Hepatocyte (in vitro differentiated cells): ENCODE data around the gene ADH6. TPM values are rescaled to one million over a fixed set of nuclear protein-coding genes. Genes with fewer than 3 reads are reported as not detected.

Source experiments
- DNase-seq: peaks from one replicate; pipeline ENCODE4 v3.0.0-alpha.2; 2016; ENCODE audit warnings: low spot score
- H2AFZ ChIP-seq: fragments of 200-600 bp; sonication (generic); 2 replicates; pipeline ENCODE4 v1.6.0; 2016; ENCODE audit warnings: antibody characterized with exemption, mild to moderate bottlenecking
- H3K27ac ChIP-seq: fragments of 200-600 bp; sonication (generic); 2 replicates; pipeline ENCODE4 v1.5.1; 2016; ENCODE audit warnings: mild to moderate bottlenecking
- H3K27me3 ChIP-seq: fragments of 200-600 bp; sonication (generic); 2 replicates; pipeline ENCODE4 v1.6.1; 2016
- H3K36me3 ChIP-seq: fragments of 200-600 bp; sonication (generic); replicated peaks from 2 replicates; pipeline ENCODE4 v1.5.1; 2016; ENCODE audit warnings: low read depth; ENCODE audit not compliant: insufficient read depth
- H3K4me1 ChIP-seq: fragments of 200-600 bp; sonication (generic); 2 replicates; pipeline ENCODE4 v1.5.1; 2016; ENCODE audit warnings: mild to moderate bottlenecking, moderate library complexity; ENCODE audit not compliant: insufficient read depth
- H3K4me2 ChIP-seq: fragments of 200-600 bp; sonication (generic); 2 replicates; pipeline ENCODE4 v1.6.0; 2016
- H3K4me3 ChIP-seq: fragments of 200-600 bp; sonication (generic); 2 replicates; pipeline ENCODE4 v1.5.1; 2016; ENCODE audit warnings: mild to moderate bottlenecking
- H3K79me2 ChIP-seq: fragments of 200-600 bp; sonication (generic); 2 replicates; pipeline ENCODE4 v1.6.0; 2017; ENCODE audit warnings: mild to moderate bottlenecking
- H3K9me2 ChIP-seq: fragments of 200-600 bp; sonication (generic); replicated peaks from 2 replicates; pipeline ENCODE4 v1.6.0; 2017; ENCODE audit warnings: mild to moderate bottlenecking; ENCODE audit not compliant: insufficient read depth
- H3K9me3 ChIP-seq: fragments of 200-600 bp; sonication (generic); 2 replicates; pipeline ENCODE4 v1.5.1; 2016; ENCODE audit warnings: low read depth, mild to moderate bottlenecking
- H4K20me1 ChIP-seq: fragments of 200-600 bp; sonication (generic); 2 replicates; pipeline ENCODE4 v1.6.0; 2016; ENCODE audit warnings: mild to moderate bottlenecking; ENCODE audit not compliant: insufficient read depth, poor library complexity, severe bottlenecking
- CTCF ChIP-seq: fragments of 200-600 bp; sonication (generic); IDR thresholded peaks from 2 replicates; pipeline ENCODE4 v1.5.1; 2016; ENCODE audit warnings: antibody characterized with exemption, mild to moderate bottlenecking; ENCODE audit not compliant: poor library complexity
- EZH2 ChIP-seq: fragments of 200-600 bp; sonication (generic); IDR thresholded peaks from 2 replicates; pipeline ENCODE4 v1.6.1; 2016; ENCODE audit warnings: antibody characterized with exemption, mild to moderate bottlenecking, borderline replicate concordance
- EZH2phosphoT487 ChIP-seq: fragments of 200-600 bp; sonication (generic); IDR thresholded peaks from one replicate; pipeline ENCODE4 v1.6.1; 2018; ENCODE audit warnings: antibody characterized with exemption, mild to moderate bottlenecking, low read depth, moderate library complexity; ENCODE audit not compliant: unreplicated experiment, severe bottlenecking
- whole genome bisulfite sequencing: methylation state at CpG from one replicate; pipeline ENCODE4 v1.1.6; 2016; ENCODE audit warnings: low lambda C conversion rate; ENCODE audit errors: missing lambda C conversion rate; 5-methylcytosine and 5-hydroxymethylcytosine counted together
- polyA plus RNA-seq: library from polyadenylated mRNA; unstranded; fragments of >200 nt; fragmentation: Nextera tagmentation; extraction: Ambion mirVana; gene quantifications from 2 replicates; pipeline ENCODE4 v1.2.1, GENCODE V29; 2016
- total RNA-seq: library from RNA; depleted of rRNA; stranded (reverse); fragments of >200 nt; gene quantifications from 2 replicates; pipeline ENCODE4 v1.2.3, GENCODE V29; 2014

The ADH6 gene
- 23.1 and 23.6 TPM in 2 replicates for total RNA-seq
- 11.9 and 16.0 TPM in 2 replicates for polyA plus RNA-seq

DNA sequence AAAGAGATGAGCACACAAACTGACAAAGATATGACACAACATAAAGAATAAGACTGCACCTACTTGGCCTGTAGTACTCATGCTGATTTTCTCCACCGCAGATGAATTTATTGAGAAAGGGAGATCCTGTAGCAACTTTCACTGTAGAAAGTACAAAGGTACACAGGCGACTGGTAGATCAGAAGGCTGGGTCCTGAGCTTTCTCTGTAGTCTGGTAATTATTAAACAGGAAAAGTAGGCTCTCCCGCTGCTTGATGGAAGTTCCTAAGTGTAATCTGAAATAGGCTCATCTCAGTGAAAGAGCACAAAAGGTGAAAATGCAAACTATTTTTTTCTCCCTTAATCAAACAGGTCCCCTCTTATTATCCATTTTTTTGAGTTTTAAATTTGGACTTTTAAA, at the start of gene ADH6:
TSS of gene ADH6 (minus strand) at position 175 of the 400 bp plus-strand sequence. CDS start at position 81, 94 bp downstream.
- H3K4me1 ChIP-seq, result peaks cover 4% of the 10 kb centered on the region
- peak; percentile 89 for TF ChIP-seq EZH2phosphoT487
- TF ChIP-seq CTCF, result no peak
- peak within 1 kb of the TSS; percentile 2 for H3K4me2 ChIP-seq
- peak; percentile 70 for DNase-seq
- no peaks in the 10 kb centered on the region for H3K79me2 ChIP-seq
- no peaks in the 10 kb centered on the region for H3K27me3 ChIP-seq
- H3K9me2 ChIP-seq, result no peaks in the 10 kb centered on the region
- H3K9me3 ChIP-seq, result no peaks in the 10 kb centered on the region
- no peak within 1 kb of the TSS for H3K27ac ChIP-seq
- H3K36me3 ChIP-seq, result no peaks in the 10 kb centered on the region
- no peaks in the 10 kb centered on the region for H4K20me1 ChIP-seq
- H2AFZ ChIP-seq, result no peak within 1 kb of the TSS
- H3K4me3 ChIP-seq, result no peak within 1 kb of the TSS
- 41% methylated on average over 3 of the region's 3 CpGs for WGBS

GRCh38 chr4:99264927-99265326, 45.9 kb upstream of the ADH6 start:
- Histone ChIP-seq H3K27ac (no peak overlapping the region), H3K27me3 (no peaks in the 10 kb centered on the region), H3K36me3 (no peaks in the 10 kb centered on the region), H3K9me2 (no peaks in the 10 kb centered on the region), H3K79me2 (no peaks in the 10 kb centered on the region), H2AFZ (no peak overlapping the region), H3K4me2 (no peak overlapping the region), H3K4me1 (no peaks in the 10 kb centered on the region), H3K4me3 (no peak overlapping the region), H4K20me1 (no peaks in the 10 kb centered on the region), H3K9me3 (no peaks in the 10 kb centered on the region)
- no peak for DNase-seq
- TF ChIP-seq CTCF (no peak), EZH2 (no peak), EZH2phosphoT487 (no peak)

GRCh38 chr4:99252746-99253145, 33.7 kb upstream of the ADH6 start:
- H3K27ac ChIP-seq, result no peak overlapping the region
- no peak overlapping the region for H2AFZ ChIP-seq
- no peak overlapping the region for H3K4me3 ChIP-seq
- no peaks in the 10 kb centered on the region for H3K36me3 ChIP-seq
- no peaks in the 10 kb centered on the region for H3K27me3 ChIP-seq
- 88% methylated on average over 4 of the region's 4 CpGs for WGBS
- no peaks in the 10 kb centered on the region for H3K4me1 ChIP-seq
- no peaks in the 10 kb centered on the region for H3K9me3 ChIP-seq
- no peaks in the 10 kb centered on the region for H3K9me2 ChIP-seq
- H3K4me2 ChIP-seq, result no peak overlapping the region
- H3K79me2 ChIP-seq, result no peaks in the 10 kb centered on the region
- DNase-seq, result no peak
- H4K20me1 ChIP-seq, result no peaks in the 10 kb centered on the region
- no peak for TF ChIP-seq CTCF
- TF ChIP-seq EZH2, result no peak
- no peak for TF ChIP-seq EZH2phosphoT487

GRCh38 chr4:99248714-99249113, 29.7 kb upstream of the ADH6 start:
- no peaks in the 10 kb centered on the region for H3K9me3 ChIP-seq
- H3K27ac ChIP-seq, result no peak overlapping the region
- no peak overlapping the region for H2AFZ ChIP-seq
- no peaks in the 10 kb centered on the region for H4K20me1 ChIP-seq
- no peak for DNase-seq
- H3K79me2 ChIP-seq, result no peaks in the 10 kb centered on the region
- TF ChIP-seq CTCF (no peak), EZH2 (no peak), EZH2phosphoT487 (no peak)
- H3K4me1 ChIP-seq, result no peaks in the 10 kb centered on the region
- WGBS, result 100% methylated on average over 1 of the region's 1 CpG
- H3K9me2 ChIP-seq, result no peaks in the 10 kb centered on the region
- H3K27me3 ChIP-seq, result no peaks in the 10 kb centered on the region
- H3K4me3 ChIP-seq, result no peak overlapping the region
- H3K36me3 ChIP-seq, result no peaks in the 10 kb centered on the region
- H3K4me2 ChIP-seq, result no peak overlapping the region
